B cell (primary cell): ENCODE data around the gene ELMO1.

ENCODE experiments used
- CTCF ChIP-seq: fragments of 200-600 bp; IDR thresholded peaks from one replicate; pipeline ENCODE4 v1.8.0; 2022; ENCODE audit warnings: antibody characterized with exemption, mild to moderate bottlenecking
- EZH2 ChIP-seq: IDR thresholded peaks from 2 replicates; pipeline ENCODE4 v1.6.1; 2012; ENCODE audit warnings: borderline replicate concordance, low read depth, mild to moderate bottlenecking, moderate library complexity, low read length; ENCODE audit not compliant: insufficient read depth, poor library complexity, severe bottlenecking

DNA sequence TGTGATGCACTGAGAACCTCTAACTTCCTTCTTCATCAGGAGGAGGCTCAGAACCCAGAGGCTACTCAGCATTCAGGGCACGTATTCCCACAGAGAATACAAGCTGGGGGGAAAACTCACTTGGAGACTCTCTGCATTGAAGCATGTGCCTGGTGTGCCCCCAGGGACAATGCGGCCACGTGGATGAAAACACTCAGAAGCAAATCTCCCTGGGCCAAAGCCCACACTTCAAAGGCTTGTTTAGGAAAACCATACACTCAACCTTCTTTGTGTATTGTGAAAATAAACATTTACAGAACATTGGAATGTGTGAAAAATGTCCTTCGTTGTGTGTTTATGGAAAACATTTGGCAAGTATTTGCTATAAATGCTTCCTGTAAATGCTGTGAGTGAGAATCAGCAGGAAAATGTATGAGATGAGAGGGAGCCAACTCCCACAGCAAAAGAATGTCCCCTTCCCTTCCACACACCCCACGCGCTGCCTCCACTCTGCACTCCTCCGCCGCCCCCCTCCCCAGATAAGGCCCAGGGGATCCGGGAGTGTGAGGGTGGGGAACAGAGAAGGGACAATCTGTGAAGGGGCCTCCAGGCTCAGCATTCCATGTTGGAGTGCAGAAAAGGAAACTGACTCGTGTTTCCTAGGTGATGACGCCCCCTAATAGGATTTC lies 339.5 kb downstream of the ELMO1 start:
- TF ChIP-seq CTCF (no peak), EZH2 (no peak)
